Esophagus muscularis mucosa (tissue), 4 donors: ENCODE results near the gene LRMDA.

Experiments
- EP300 ChIP-seq: sonication (generic); formaldehyde crosslinking; IDR thresholded peaks from one replicate; pipeline ENCODE4 v1.6.1; 2017; ENCODE audit warnings: antibody characterized with exemption
- POLR2A ChIP-seq: fragments of 450-650 bp; IDR thresholded peaks from one replicate; pipeline ENCODE4 v1.6.1; 2017; ENCODE audit warnings: antibody characterized with exemption, moderate library complexity, mild to moderate bottlenecking, low read depth
- TF ChIP-seq, protein P1 (sequence below), 3 experiments: fragments of 200-600 bp in 2 of 3; fragments of 450-650 bp in 1 of 3; sonication (generic) in 2 of 3; IDR thresholded peaks; one replicate each; pipeline ENCODE4 v1.5.1; 2017 to 2019; ENCODE audit warnings: antibody characterized with exemption in 3 of 3, mild to moderate bottlenecking in 2 of 3, moderate library complexity in 1 of 3

DNA sequence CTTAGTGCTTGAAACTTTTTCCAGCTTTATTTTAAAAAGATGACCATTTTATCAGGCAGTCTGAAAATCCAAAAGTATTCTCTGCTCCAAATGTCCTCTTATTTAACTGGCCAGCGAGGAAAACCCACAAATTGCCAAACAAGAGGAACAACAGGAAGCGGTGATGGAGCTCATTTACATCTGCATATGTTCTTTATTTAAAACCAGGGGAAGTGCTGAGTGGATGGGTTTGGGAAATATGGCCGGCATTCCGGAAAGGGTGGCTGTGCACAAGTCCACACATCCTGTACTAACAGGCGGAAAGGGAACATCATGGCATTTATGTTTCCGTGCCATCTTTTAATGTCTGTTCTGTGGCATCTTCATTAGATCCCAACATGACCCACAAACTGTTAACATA, 974.5 kb downstream of the LRMDA start:
- TF ChIP-seq POLR2A = no peak
- TF ChIP-seq, protein P1, sequence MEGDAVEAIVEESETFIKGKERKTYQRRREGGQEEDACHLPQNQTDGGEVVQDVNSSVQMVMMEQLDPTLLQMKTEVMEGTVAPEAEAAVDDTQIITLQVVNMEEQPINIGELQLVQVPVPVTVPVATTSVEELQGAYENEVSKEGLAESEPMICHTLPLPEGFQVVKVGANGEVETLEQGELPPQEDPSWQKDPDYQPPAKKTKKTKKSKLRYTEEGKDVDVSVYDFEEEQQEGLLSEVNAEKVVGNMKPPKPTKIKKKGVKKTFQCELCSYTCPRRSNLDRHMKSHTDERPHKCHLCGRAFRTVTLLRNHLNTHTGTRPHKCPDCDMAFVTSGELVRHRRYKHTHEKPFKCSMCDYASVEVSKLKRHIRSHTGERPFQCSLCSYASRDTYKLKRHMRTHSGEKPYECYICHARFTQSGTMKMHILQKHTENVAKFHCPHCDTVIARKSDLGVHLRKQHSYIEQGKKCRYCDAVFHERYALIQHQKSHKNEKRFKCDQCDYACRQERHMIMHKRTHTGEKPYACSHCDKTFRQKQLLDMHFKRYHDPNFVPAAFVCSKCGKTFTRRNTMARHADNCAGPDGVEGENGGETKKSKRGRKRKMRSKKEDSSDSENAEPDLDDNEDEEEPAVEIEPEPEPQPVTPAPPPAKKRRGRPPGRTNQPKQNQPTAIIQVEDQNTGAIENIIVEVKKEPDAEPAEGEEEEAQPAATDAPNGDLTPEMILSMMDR (IDR thresholded peaks at IDR 0.05) = no peak
- TF ChIP-seq EP300 = no peak
